ENCODE data around the gene MAN1B1. TPM values are rescaled to one million over a fixed set of nuclear protein-coding genes. Genes with fewer than 3 reads are reported as not detected.

The MAN1B1 gene
- total and polyA plus RNA-seq, 4 experiments from 2014 or later: 35.4 to 71.0 (median 50.4) TPM

- H3K36me3 Mint-ChIP-seq: peaks cover 6 to 28% of the 10 kb centered on the region in 2 donors
- intact Hi-C loops (cut with micrococcal nuclease): loop anchor here (2.0 to 5.0 kb wide), 3 partner anchors 41 to 240 kb away; partner anchors contain the start of genes ANAPC2, PHPT1 and SSNA1
- peaks cover 29% of the 10 kb centered on the region for H3K4me1 ChIP-seq (ENCODE audit: insufficient read depth, low read length)
- CTCF ChIA-PET (ENCODE audit: partially characterized antibody): interaction anchor here (1.2 to 3.4 kb wide), 11 partner anchors 9 to 293 kb away, joined by 4 to 38 read pairs (median 6); partner anchors contain the start of genes DPP7, TUBB4B and UAP1L1
- peak overlapping the region; percentile 83 to 92 (median 90) for H3K4me3 Mint-ChIP-seq
- H3K4me1 Mint-ChIP-seq: peaks cover 19 to 37% (median 29%) of the 10 kb centered on the region in 4 donors
- H3K27me3 ChIP-seq (ENCODE audit: insufficient read depth, low read length): no peaks in the 10 kb centered on the region
- peak overlapping the region; percentile 89 to 96 (median 95) for H3K27ac Mint-ChIP-seq
- POLR2A ChIA-PET (ENCODE audit: partially characterized antibody): interaction anchor here (0.7 to 4.4 kb wide), 35 partner anchors 8 to 320 kb away, joined by 3 to 86 read pairs (median 7); partner anchors contain the start of genes ABCA2, AJM1, ANAPC2 and FBXW5
- DNase-seq: no peak
- H3K4me3 ChIP-seq (ENCODE audit: low read length in 2 of 2): peak overlapping the region; percentile 81 to 82
- H3K36me3 ChIP-seq (ENCODE audit: insufficient read depth, low read length): peaks cover 4% of the 10 kb centered on the region
- no peaks in the 10 kb centered on the region for H3K27me3 Mint-ChIP-seq
- peaks cover 0 to 1% (median 0%) of the 10 kb centered on the region in 8 donors for H3K9me3 Mint-ChIP-seq
- H3K27ac ChIP-seq (ENCODE audit: low read depth, low read length): peak overlapping the region; percentile 92
- H3K9me3 ChIP-seq (ENCODE audit: control insufficient read depth in 1 of 2, low read length in 2 of 2): no peaks in the 10 kb centered on the region
Observed at GRCh38 chr9:137087409-137087925, 682 bp downstream of the MAN1B1 start.

- POLR2A ChIA-PET (ENCODE audit: partially characterized antibody): interaction anchor here (0.7 to 4.4 kb wide), 12 partner anchors 8 to 297 kb away, joined by 3 to 44 read pairs (median 9); partner anchors contain the start of genes ABCA2, DPP7, PAXX and RNF224
- no peak for DNase-seq
- intact Hi-C loops (cut with micrococcal nuclease): loop anchor here (5.0 kb wide), 1 partner anchor 241 kb away; the partner anchor contains the start of gene PHPT1
- Mint-ChIP-seq H3K27ac (peak overlapping the region; percentile 89 to 96 (median 95)), H3K4me1 (peaks cover 20 to 39% (median 31%) of the 10 kb centered on the region in 4 donors), H3K36me3 (peaks cover 11 to 33% of the 10 kb centered on the region in 2 donors), H3K27me3 (no peaks in the 10 kb centered on the region), H3K9me3 (peaks cover 0 to 2% (median 0%) of the 10 kb centered on the region in 8 donors), H3K4me3 (peak overlapping the region; percentile 83 to 92 (median 90))
- Histone ChIP-seq H3K4me1 (ENCODE audit: insufficient read depth, low read length) (peaks cover 29% of the 10 kb centered on the region), H3K27ac (ENCODE audit: low read depth, low read length) (peak overlapping the region; percentile 92), H3K36me3 (ENCODE audit: insufficient read depth, low read length) (peaks cover 4% of the 10 kb centered on the region), H3K4me3 (ENCODE audit: low read length in 2 of 2) (no peak overlapping the region), H3K9me3 (ENCODE audit: control insufficient read depth in 1 of 2, low read length in 2 of 2) (no peaks in the 10 kb centered on the region), H3K27me3 (ENCODE audit: insufficient read depth, low read length) (no peaks in the 10 kb centered on the region)
- CTCF ChIA-PET (ENCODE audit: partially characterized antibody): interaction anchor here (0.9 to 3.4 kb wide), 5 partner anchors 9 to 59 kb away, joined by 3 to 38 read pairs (median 6); no protein-coding TSS in a partner anchor
Observed at GRCh38 chr9:137088121-137088520, 1.3 kb downstream of the MAN1B1 start.

- Mint-ChIP-seq H3K4me3 (no peak overlapping the region), H3K36me3 (peaks cover 11 to 33% of the 10 kb centered on the region in 2 donors)
- peaks cover 29% of the 10 kb centered on the region for H3K4me1 ChIP-seq (ENCODE audit: insufficient read depth, low read length)
Observed at GRCh38 chr9:137089232-137089947, 2.6 kb downstream of the MAN1B1 start.

GRCh38 chr9:137095664-137096517, 9.1 kb downstream of the MAN1B1 start:
- peak overlapping the region; percentile 83 to 90 (median 88) for H3K4me3 Mint-ChIP-seq
- H3K27ac ChIP-seq (ENCODE audit: low read depth, low read length): peak overlapping the region; percentile 80
- peaks cover 25% of the 10 kb centered on the region for H3K4me1 ChIP-seq (ENCODE audit: insufficient read depth, low read length)
- intact Hi-C loops (cut with micrococcal nuclease): loop anchor here (1.0 kb wide), 5 partner anchors 10 to 145 kb away; partner anchors contain the start of genes DPP7, MAN1B1, RNF224 and TUBB4B
- H3K27me3 ChIP-seq (ENCODE audit: insufficient read depth, low read length): no peaks in the 10 kb centered on the region
- peaks cover 19 to 32% of the 10 kb centered on the region in 2 donors for H3K36me3 Mint-ChIP-seq
- peaks cover 14 to 31% (median 18%) of the 10 kb centered on the region in 4 donors for H3K4me1 Mint-ChIP-seq
- CTCF ChIA-PET (ENCODE audit: partially characterized antibody): interaction anchor here (0.8 to 3.1 kb wide), 29 partner anchors 9 to 214 kb away, joined by 3 to 38 read pairs (median 5); partner anchors contain the start of genes ANAPC2, DPP7, MAN1B1 and NPDC1
- no peaks in the 10 kb centered on the region for H3K27me3 Mint-ChIP-seq
- peak; percentile 87 to 94 (median 90) for DNase-seq
- POLR2A ChIA-PET (ENCODE audit: partially characterized antibody): interaction anchor here (1.0 to 2.9 kb wide), 21 partner anchors 8 to 612 kb away, joined by 3 to 86 read pairs (median 6); partner anchors contain the start of genes DPP7, MAN1B1, NELFB and NPDC1
- H3K4me3 ChIP-seq (ENCODE audit: low read length in 2 of 2): peak overlapping the region; percentile 54 to 65
- H3K27ac Mint-ChIP-seq: peak overlapping the region; percentile 88 to 97 (median 96)
- peaks cover 20% of the 10 kb centered on the region for H3K36me3 ChIP-seq (ENCODE audit: insufficient read depth, low read length)
- H3K9me3 ChIP-seq (ENCODE audit: control insufficient read depth in 1 of 2, low read length in 2 of 2): no peaks in the 10 kb centered on the region
- peaks cover 0 to 4% (median 0%) of the 10 kb centered on the region in 8 donors for H3K9me3 Mint-ChIP-seq

More at GRCh38 chr9:137089232-137089947, 2.6 kb downstream of the MAN1B1 start:
- Histone ChIP-seq H3K4me3 (ENCODE audit: low read length in 2 of 2) (no peak overlapping the region), H3K27me3 (ENCODE audit: insufficient read depth, low read length) (no peaks in the 10 kb centered on the region), H3K36me3 (ENCODE audit: insufficient read depth, low read length) (peaks cover 4% of the 10 kb centered on the region), H3K9me3 (ENCODE audit: control insufficient read depth in 1 of 2, low read length in 2 of 2) (no peaks in the 10 kb centered on the region), H3K27ac (ENCODE audit: low read depth, low read length) (no peak overlapping the region)
- intact Hi-C loops (cut with micrococcal nuclease): loop anchor here (5.0 kb wide), 1 partner anchor 242 kb away; the partner anchor contains the start of gene PHPT1
- ChIA-PET CTCF (ENCODE audit: partially characterized antibody) (interaction anchor here (0.9 to 2.0 kb wide), 5 partner anchors 22 to 54 kb away, joined by 3 to 6 read pairs (median 4); no protein-coding TSS in a partner anchor), POLR2A (ENCODE audit: partially characterized antibody) (interaction anchor here (0.6 to 4.4 kb wide), 4 partner anchors 25 to 167 kb away, joined by 3 to 44 read pairs (median 4); partner anchors contain the start of genes DPP7 and TUBB4B)
- no peaks in the 10 kb centered on the region for H3K27me3 Mint-ChIP-seq
- peak overlapping the region; percentile 40 to 87 (median 70) for H3K27ac Mint-ChIP-seq
- no peak for DNase-seq
- peaks cover 0 to 2% (median 0%) of the 10 kb centered on the region in 8 donors for H3K9me3 Mint-ChIP-seq
- H3K4me1 Mint-ChIP-seq: peaks cover 22 to 41% (median 32%) of the 10 kb centered on the region in 4 donors

DNA sequence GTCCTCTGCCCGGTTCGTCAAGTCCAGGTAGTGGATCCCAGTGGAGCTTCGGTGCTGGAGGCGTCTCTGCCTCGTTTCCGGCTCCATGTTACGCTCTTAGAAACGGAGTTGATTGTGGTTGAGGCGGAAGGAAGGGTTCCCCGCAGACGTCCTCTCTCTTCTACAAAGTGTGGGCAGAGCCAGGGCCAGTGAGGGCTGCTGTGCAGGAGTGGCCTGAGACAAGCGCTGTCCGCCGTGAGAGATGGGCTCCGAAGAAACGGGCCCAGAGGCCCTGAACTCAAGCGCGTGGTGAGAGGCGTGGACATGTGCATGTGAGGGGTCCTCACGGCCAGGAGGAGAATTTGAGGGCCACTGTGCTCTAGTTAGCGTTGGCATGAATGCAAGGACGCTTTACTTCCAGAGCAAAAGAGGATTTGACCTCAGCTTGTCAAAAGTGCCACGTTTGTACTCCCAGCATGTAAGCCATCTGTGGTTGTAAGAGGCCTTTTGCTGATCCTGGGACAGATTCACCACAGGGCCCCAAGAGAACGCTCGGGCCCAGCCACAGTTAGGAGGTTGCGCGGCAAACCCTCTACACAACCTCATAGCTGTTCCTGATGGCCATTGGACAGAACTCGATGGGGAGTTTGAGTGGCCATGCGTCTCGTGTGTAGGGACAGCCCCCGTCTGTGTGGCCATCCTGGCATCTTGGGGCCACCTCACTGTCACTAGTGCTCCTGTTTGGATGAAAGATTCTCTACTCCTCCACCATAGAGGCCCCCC, 10.2 kb downstream of the MAN1B1 start:
- peaks cover 19 to 32% of the 10 kb centered on the region in 2 donors for H3K36me3 Mint-ChIP-seq
- POLR2A ChIA-PET (ENCODE audit: partially characterized antibody): interaction anchor here (1.4 to 2.9 kb wide), 7 partner anchors 9 to 143 kb away, joined by 3 to 86 read pairs (median 19); partner anchors contain the start of genes ANAPC2, DPP7, MAN1B1 and RNF208
- CTCF ChIA-PET (ENCODE audit: partially characterized antibody): interaction anchor here (1.6 to 3.1 kb wide), 6 partner anchors 10 to 68 kb away, joined by 5 to 38 read pairs (median 10); partner anchors contain the start of genes DPP7, MAN1B1, NPDC1 and UAP1L1
- H3K9me3 Mint-ChIP-seq: peaks cover 0 to 4% (median 0%) of the 10 kb centered on the region in 8 donors
- H3K4me3 ChIP-seq (ENCODE audit: low read length in 2 of 2): peak overlapping the region in 1 of 2 donors; percentile 65
- H3K27ac ChIP-seq (ENCODE audit: low read depth, low read length): peak overlapping the region; percentile 80
- peaks cover 28% of the 10 kb centered on the region for H3K36me3 ChIP-seq (ENCODE audit: insufficient read depth, low read length)
- intact Hi-C loops (cut with micrococcal nuclease): no loop called here
- peaks cover 14 to 31% (median 18%) of the 10 kb centered on the region in 4 donors for H3K4me1 Mint-ChIP-seq
- DNase-seq: no peak
- H3K27me3 ChIP-seq (ENCODE audit: insufficient read depth, low read length): no peaks in the 10 kb centered on the region
- H3K27me3 Mint-ChIP-seq: no peaks in the 10 kb centered on the region
- H3K27ac Mint-ChIP-seq: peak overlapping the region; percentile 88 to 97 (median 96)
- no peaks in the 10 kb centered on the region for H3K9me3 ChIP-seq (ENCODE audit: control insufficient read depth in 1 of 2, low read length in 2 of 2)
- peaks cover 25% of the 10 kb centered on the region for H3K4me1 ChIP-seq (ENCODE audit: insufficient read depth, low read length)
- H3K4me3 Mint-ChIP-seq: peak overlapping the region in 7 of 8 donors; percentile 4 to 89 (median 87)
